A549 (cell line): Measurements from ENCODE around the gene RTRAF. TPM values are rescaled to one million over a fixed set of nuclear protein-coding genes. Genes with fewer than 3 reads are reported as not detected.

Experiments
- ATAC-seq, 2 experiments: fragments of 200-7000 bp in 1 of 2; fragments of >200 bp in 1 of 2; cut with Nextera tagmentation in 1 of 2; cut with Tn5 transposase in 1 of 2; 3 replicates each; pipeline versions ENCODE4 v1.8.0 to v1.9.1; 2018 to 2020; ENCODE audit warnings: mild to moderate bottlenecking in 1 of 2, moderate library complexity in 1 of 2
- CTCF ChIA-PET: fragments of 300-600 bp; sonication (Branson Sonifier 250); formaldehyde crosslinking; extraction: SDS; loops from one replicate; lab custom pipeline; 2021; ENCODE audit warnings: antibody characterized with exemption, inconsistent platforms; lab: Yijun Ruan, JAX
- POLR2A ChIA-PET: fragments of 350-600 bp; formaldehyde crosslinking; extraction: SDS; loops from one replicate; lab custom pipeline; 2021; ENCODE audit warnings: antibody characterized with exemption, inconsistent platforms; lab: Yijun Ruan, JAX
- DNase-seq, 2 experiments: peaks; one replicate each; pipeline versions ENCODE4 v3.0.0 to v3.0.0-alpha.2; 2011 to 2016; ENCODE audit warnings: low read depth in 1 of 2, low spot score in 1 of 2
- FAIRE-seq: peaks from 2 replicates; lab custom pipeline; 2011; peaks lifted over from hg19 to GRCh38; lab: Jason Lieb, UNC
- H3K27ac ChIP-seq, 2 experiments: fragments of >200 bp; sonication (Bioruptor Twin); formaldehyde crosslinking; 3 replicates each; pipeline ENCODE4 v1.5.1; 2016 to 2017
- H3K4me1 ChIP-seq: fragments of >200 bp; sonication (Bioruptor Twin); formaldehyde crosslinking; 3 replicates; pipeline ENCODE4 v1.6.1; 2016
- H3K4me2 ChIP-seq: fragments of >200 bp; sonication (Bioruptor Twin); formaldehyde crosslinking; 3 replicates; pipeline ENCODE4 v1.6.1; 2016
- H3K4me3 ChIP-seq: fragments of >200 bp; sonication (Bioruptor Twin); formaldehyde crosslinking; 3 replicates; pipeline ENCODE4 v1.5.1; 2016
- H3K9me3 ChIP-seq: fragments of >200 bp; sonication (Bioruptor Twin); formaldehyde crosslinking; 3 replicates; pipeline ENCODE4 v1.6.1; 2016
- BHLHE40 ChIP-seq: IDR thresholded peaks from 2 replicates; pipeline ENCODE4 v1.6.1; 2012; ENCODE audit warnings: low read depth, low read length, inconsistent platforms
- CBX2 ChIP-seq: fragments of 200-600 bp; sonication (generic); IDR thresholded peaks from 2 replicates; pipeline ENCODE4 v1.6.1; 2016; ENCODE audit warnings: low read depth, mild to moderate bottlenecking, borderline replicate concordance
- CEBPB ChIP-seq, 2 experiments: fragments of >200 bp in 1 of 2; sonication (Bioruptor Twin) in 1 of 2; formaldehyde crosslinking in 1 of 2; IDR thresholded peaks; 2 replicates each; pipeline ENCODE4 v1.6.1; 2012 to 2016
- EHF ChIP-seq: fragments of 250-450 bp; sonication (Bioruptor Pico); IDR thresholded peaks from 2 replicates; pipeline ENCODE4 v1.5.0; 2020; ENCODE audit warnings: mild to moderate bottlenecking
- FOSB ChIP-seq: fragments of 250-450 bp; sonication (Bioruptor Pico); IDR thresholded peaks from 2 replicates; pipeline ENCODE4 v1.5.0; 2020; ENCODE audit warnings: mild to moderate bottlenecking, moderate library complexity
- GATA3 ChIP-seq: IDR thresholded peaks from 2 replicates; pipeline ENCODE4 v1.6.1; 2012; ENCODE audit warnings: borderline replicate concordance
- JUN ChIP-seq, 2 experiments: fragments of >200 bp; sonication (Bioruptor Twin); formaldehyde crosslinking; IDR thresholded peaks; 2 replicates in 1 of 2; 3 replicates in 1 of 2; pipeline ENCODE4 v1.6.1; 2016 to 2017
- KDM1A ChIP-seq: fragments of 200-600 bp; sonication (generic); IDR thresholded peaks from 2 replicates; pipeline ENCODE4 v1.6.1; 2016; ENCODE audit warnings: low read depth, mild to moderate bottlenecking
- RAD21 ChIP-seq, 2 experiments: fragments of >200 bp in 1 of 2; sonication (Bioruptor Twin) in 1 of 2; formaldehyde crosslinking in 1 of 2; IDR thresholded peaks in 1 of 2; conservative IDR thresholded peaks in 1 of 2; 2 replicates in 1 of 2; 3 replicates in 1 of 2; pipeline ENCODE4 v1.6.1; 2012 to 2018; ENCODE audit warnings: inconsistent platforms in 1 of 2
- RARB ChIP-seq: fragments of 250-450 bp; sonication (Bioruptor Pico); IDR thresholded peaks from 2 replicates; pipeline ENCODE4 v1.8.0; 2021; ENCODE audit warnings: mild to moderate bottlenecking, moderate library complexity
- RCOR1 ChIP-seq: fragments of 150-350 bp; IDR thresholded peaks from 2 replicates; pipeline ENCODE4 v1.6.1; 2014; ENCODE audit warnings: antibody characterized with exemption, low read length, low read depth
- RFX5 ChIP-seq: fragments of 450-650 bp; IDR thresholded peaks from 2 replicates; pipeline ENCODE4 v1.7.1; 2014; ENCODE audit warnings: antibody characterized with exemption, mild to moderate bottlenecking, moderate library complexity
- SREBF2 ChIP-seq: fragments of 450-650 bp; IDR thresholded peaks from 2 replicates; pipeline ENCODE4 v1.6.1; 2014; ENCODE audit warnings: mild to moderate bottlenecking, moderate library complexity
- ZC3H11A ChIP-seq: fragments of 450-650 bp; IDR thresholded peaks from 2 replicates; pipeline ENCODE4 v1.6.1; 2014; ENCODE audit warnings: antibody characterized with exemption, mild to moderate bottlenecking
- ZNF302 ChIP-seq: fragments of 250-450 bp; sonication (Bioruptor Pico); IDR thresholded peaks from 2 replicates; pipeline ENCODE4 v1.9.0; 2021; ENCODE audit warnings: inconsistent platforms, mild to moderate bottlenecking, moderate library complexity
- WGBS: methylation state at CpG from one replicate; pipeline ENCODE4 v1.1.6; 2017; ENCODE audit errors: missing lambda C conversion rate; 5-methylcytosine and 5-hydroxymethylcytosine counted together
- polyA plus RNA-seq, 4 experiments: library from polyadenylated mRNA; depleted of rRNA in 3 of 4; stranded (reverse); fragments of >200 nt; fragmentation: RNase III in 1 of 4; extraction: RNeasy Plus Mini Kit Qiagen cat#74134 plus additional on column Dnase treatment in 1 of 4; gene quantifications; 2 replicates in 3 of 4; 3 replicates in 1 of 4; pipeline ENCODE4 v1.2.3, GENCODE V29; 2011 to 2017
- TF ChIP-seq, protein P1 (sequence below): fragments of >200 bp; sonication (Bioruptor Twin); formaldehyde crosslinking; IDR thresholded peaks from 3 replicates; pipeline ENCODE4 v1.6.1; 2016
- TF ChIP-seq, protein P2 (sequence below): fragments of >200 bp; sonication (Bioruptor Twin); formaldehyde crosslinking; IDR thresholded peaks from 2 replicates; pipeline ENCODE4 v1.6.1; 2016
- TF ChIP-seq, protein P3 (sequence below): IDR thresholded peaks from 2 replicates; pipeline ENCODE4 v1.6.1; 2012; ENCODE audit warnings: low read depth, borderline replicate concordance
- TF ChIP-seq, protein P4 (sequence below): fragments of 200-600 bp; sonication (generic); IDR thresholded peaks from 2 replicates; pipeline ENCODE4 v1.6.1; 2016; ENCODE audit warnings: antibody characterized with exemption, mild to moderate bottlenecking, moderate library complexity

The RTRAF gene
- polyA plus RNA-seq, 2 of the 4 experiments (the other 2 are of a cell fraction) = 271 to 341 TPM

DNA sequence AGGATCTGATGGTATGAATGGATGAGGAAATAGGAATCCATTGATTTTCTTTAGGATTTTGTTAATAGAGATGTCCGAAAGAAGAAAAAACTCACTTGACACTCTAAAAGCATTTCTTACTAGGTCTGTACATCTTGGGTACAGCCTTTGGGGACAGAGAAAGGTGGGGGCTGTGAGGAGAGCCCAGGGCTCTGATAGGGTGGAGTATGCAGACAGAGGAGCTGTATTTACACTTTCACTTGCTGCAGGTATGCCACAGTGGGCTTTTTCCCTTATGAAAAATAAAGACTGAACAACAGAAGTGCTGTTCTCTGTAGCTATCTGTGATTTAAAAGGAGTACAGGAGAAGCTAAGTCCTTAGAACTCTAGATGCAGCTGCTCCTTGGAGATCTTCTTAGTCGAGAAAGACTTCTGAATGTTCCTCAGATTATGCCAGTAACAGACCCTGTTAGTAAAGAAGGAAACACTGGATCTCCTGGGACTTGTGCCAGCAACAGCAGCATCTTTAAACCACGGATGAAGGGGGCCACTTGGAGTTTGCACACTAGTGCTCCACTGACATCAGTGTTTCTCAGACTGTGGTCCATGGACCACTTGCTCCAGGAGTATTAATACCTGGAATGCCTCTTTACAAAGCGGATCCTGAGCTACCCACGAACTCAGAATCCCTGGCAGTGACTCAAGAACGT, 19.4 kb upstream of the RTRAF start:
- H3K4me3 ChIP-seq = no peak overlapping the region
- ChIA-PET CTCF (interaction anchor here (0.6 to 4.8 kb wide), 5 partner anchors 9 to 317 kb away, joined by 3 to 44 read pairs (median 3); no protein-coding TSS in a partner anchor), POLR2A (no interaction called here)
- TF ChIP-seq, protein P1, sequence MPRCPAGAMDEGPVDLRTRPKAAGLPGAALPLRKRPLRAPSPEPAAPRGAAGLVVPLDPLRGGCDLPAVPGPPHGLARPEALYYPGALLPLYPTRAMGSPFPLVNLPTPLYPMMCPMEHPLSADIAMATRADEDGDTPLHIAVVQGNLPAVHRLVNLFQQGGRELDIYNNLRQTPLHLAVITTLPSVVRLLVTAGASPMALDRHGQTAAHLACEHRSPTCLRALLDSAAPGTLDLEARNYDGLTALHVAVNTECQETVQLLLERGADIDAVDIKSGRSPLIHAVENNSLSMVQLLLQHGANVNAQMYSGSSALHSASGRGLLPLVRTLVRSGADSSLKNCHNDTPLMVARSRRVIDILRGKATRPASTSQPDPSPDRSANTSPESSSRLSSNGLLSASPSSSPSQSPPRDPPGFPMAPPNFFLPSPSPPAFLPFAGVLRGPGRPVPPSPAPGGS = no peak
- TF ChIP-seq RCOR1 (no peak), KDM1A (no peak), ZNF302 (CRISPR knock-in tag) (no peak), RAD21 (conservative IDR thresholded peaks at IDR 0.05 in 1 of 2, IDR thresholded peaks at IDR 0.05 in 1 of 2) (no peak), BHLHE40 (no peak), GATA3 (no peak), CEBPB (IDR thresholded peaks at IDR 0.05) (no peak), EHF (CRISPR knock-in tag) (no peak)
- TF ChIP-seq, protein P2, sequence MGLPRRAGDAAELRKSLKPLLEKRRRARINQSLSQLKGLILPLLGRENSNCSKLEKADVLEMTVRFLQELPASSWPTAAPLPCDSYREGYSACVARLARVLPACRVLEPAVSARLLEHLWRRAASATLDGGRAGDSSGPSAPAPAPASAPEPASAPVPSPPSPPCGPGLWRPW = no peak
- no peak overlapping the region for H3K4me2 ChIP-seq
- no peak for DNase-seq
- ATAC-seq = no peak
- H3K4me1 ChIP-seq = no peaks in the 10 kb centered on the region
- FAIRE-seq = no peak
- H3K9me3 ChIP-seq = no peaks in the 10 kb centered on the region
- WGBS = 24% methylated on average over 6 of the region's 6 CpGs
- H3K27ac ChIP-seq = no peak overlapping the region

DNA sequence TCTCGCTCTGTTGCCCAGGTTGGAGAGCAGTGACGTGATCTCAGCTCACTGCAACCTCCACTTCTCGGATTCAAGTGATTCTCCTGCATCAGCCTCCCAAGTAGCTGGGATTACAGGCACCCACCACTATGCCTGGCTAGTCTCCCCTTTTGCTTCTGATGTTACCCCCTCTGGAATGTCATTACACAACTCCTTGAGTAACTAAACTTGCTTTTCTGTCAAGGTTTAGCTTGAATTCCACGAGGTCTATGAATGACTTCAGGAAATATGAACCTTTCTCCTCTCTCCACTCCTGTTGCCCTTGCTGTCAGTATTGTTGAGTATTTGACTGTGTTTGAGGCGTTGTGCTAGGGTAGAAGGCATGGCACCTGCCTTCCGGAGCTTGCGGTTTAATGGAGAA, 16.8 kb upstream of the RTRAF start:
- no peak for ATAC-seq
- no peak for DNase-seq
- ChIA-PET CTCF (interaction anchor here (0.5 to 1.6 kb wide), 4 partner anchors 10 to 202 kb away, joined by 3 to 5 read pairs (median 4); no protein-coding TSS in a partner anchor), POLR2A (no interaction called here)
- H3K4me2 ChIP-seq = no peak overlapping the region
- H3K4me1 ChIP-seq = no peaks in the 10 kb centered on the region
- WGBS = 50% methylated on average over 7 of the region's 7 CpGs
- no peaks in the 10 kb centered on the region for H3K9me3 ChIP-seq
- no peak overlapping the region for H3K4me3 ChIP-seq
- no peak for TF ChIP-seq RFX5
- TF ChIP-seq CBX2 = no peak
- TF ChIP-seq JUN (IDR thresholded peaks at IDR 0.05) = no peak
- TF ChIP-seq SREBF2 = no peak
- no peak for TF ChIP-seq ZC3H11A
- TF ChIP-seq, protein P3, sequence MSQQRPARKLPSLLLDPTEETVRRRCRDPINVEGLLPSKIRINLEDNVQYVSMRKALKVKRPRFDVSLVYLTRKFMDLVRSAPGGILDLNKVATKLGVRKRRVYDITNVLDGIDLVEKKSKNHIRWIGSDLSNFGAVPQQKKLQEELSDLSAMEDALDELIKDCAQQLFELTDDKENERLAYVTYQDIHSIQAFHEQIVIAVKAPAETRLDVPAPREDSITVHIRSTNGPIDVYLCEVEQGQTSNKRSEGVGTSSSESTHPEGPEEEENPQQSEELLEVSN = no peak
- TF ChIP-seq EHF (CRISPR knock-in tag) = no peak
- TF ChIP-seq FOSB (CRISPR knock-in tag) = no peak
- TF ChIP-seq RARB (CRISPR knock-in tag) = no peak
- TF ChIP-seq, protein P4, sequence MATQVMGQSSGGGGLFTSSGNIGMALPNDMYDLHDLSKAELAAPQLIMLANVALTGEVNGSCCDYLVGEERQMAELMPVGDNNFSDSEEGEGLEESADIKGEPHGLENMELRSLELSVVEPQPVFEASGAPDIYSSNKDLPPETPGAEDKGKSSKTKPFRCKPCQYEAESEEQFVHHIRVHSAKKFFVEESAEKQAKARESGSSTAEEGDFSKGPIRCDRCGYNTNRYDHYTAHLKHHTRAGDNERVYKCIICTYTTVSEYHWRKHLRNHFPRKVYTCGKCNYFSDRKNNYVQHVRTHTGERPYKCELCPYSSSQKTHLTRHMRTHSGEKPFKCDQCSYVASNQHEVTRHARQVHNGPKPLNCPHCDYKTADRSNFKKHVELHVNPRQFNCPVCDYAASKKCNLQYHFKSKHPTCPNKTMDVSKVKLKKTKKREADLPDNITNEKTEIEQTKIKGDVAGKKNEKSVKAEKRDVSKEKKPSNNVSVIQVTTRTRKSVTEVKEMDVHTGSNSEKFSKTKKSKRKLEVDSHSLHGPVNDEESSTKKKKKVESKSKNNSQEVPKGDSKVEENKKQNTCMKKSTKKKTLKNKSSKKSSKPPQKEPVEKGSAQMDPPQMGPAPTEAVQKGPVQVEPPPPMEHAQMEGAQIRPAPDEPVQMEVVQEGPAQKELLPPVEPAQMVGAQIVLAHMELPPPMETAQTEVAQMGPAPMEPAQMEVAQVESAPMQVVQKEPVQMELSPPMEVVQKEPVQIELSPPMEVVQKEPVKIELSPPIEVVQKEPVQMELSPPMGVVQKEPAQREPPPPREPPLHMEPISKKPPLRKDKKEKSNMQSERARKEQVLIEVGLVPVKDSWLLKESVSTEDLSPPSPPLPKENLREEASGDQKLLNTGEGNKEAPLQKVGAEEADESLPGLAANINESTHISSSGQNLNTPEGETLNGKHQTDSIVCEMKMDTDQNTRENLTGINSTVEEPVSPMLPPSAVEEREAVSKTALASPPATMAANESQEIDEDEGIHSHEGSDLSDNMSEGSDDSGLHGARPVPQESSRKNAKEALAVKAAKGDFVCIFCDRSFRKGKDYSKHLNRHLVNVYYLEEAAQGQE = no peak
- TF ChIP-seq, all 56 proteins: peak for 0
- no peak for FAIRE-seq
- H3K27ac ChIP-seq = no peak overlapping the region
